Measurements from ENCODE around the gene CAST.
A peak's percentile ranks its signal among the peaks of the same experiment; 100 is the strongest.
"Not testable (repeated sequence)": the region's sequence is repeated elsewhere in the genome, so short reads cannot be mapped to it uniquely, and the experiment has no call there.

The CAST gene

GRCh38 chr5:96661855-96662724, at the start of gene CAST:
CAST (plus strand) TSS chr5:96662376; CDS start chr5:96662423, 47 bp downstream.
- FAIRE-seq: peak; percentile 91

GRCh38 chr5:96614110-96614691, 48.0 kb upstream of the CAST start:
- peak; percentile 90 for FAIRE-seq
- peak; percentile 9 for DNase-seq (ENCODE audit: extremely low spot score, insufficient read length, low read depth)

More at GRCh38 chr5:96661855-96662724, at the start of gene CAST:
- DNase-seq (ENCODE audit: extremely low spot score, insufficient read length, low read depth): peak; percentile 72

- FAIRE-seq (no peak), DNase-seq (ENCODE audit: extremely low spot score, insufficient read length, low read depth) (no peak)
Observed at GRCh38 chr5:96615223-96615622, 47.0 kb upstream of the CAST start.

- no peak for DNase-seq (ENCODE audit: extremely low spot score, insufficient read length, low read depth)
- no peak for FAIRE-seq
Observed at GRCh38 chr5:96616801-96617200, 45.4 kb upstream of the CAST start.

GRCh38 chr5:96618311-96619016, 43.7 kb upstream of the CAST start:
- not testable (repeated sequence) for FAIRE-seq; DNase-seq (ENCODE audit: extremely low spot score, insufficient read length, low read depth)

GRCh38 chr5:96619946-96620345, 42.2 kb upstream of the CAST start:
- DNase-seq (ENCODE audit: extremely low spot score, insufficient read length, low read depth) (no peak), FAIRE-seq (no peak)

GRCh38 chr5:96624596-96624995, 37.6 kb upstream of the CAST start:
- DNase-seq (ENCODE audit: extremely low spot score, insufficient read length, low read depth) (no peak), FAIRE-seq (no peak)

- no peak for FAIRE-seq
Observed at GRCh38 chr5:96625365-96625764, 36.8 kb upstream of the CAST start.

GRCh38 chr5:96626956-96627355, 35.2 kb upstream of the CAST start:
- FAIRE-seq (no peak), DNase-seq (ENCODE audit: extremely low spot score, insufficient read length, low read depth) (no peak)

More at GRCh38 chr5:96625365-96625764, 36.8 kb upstream of the CAST start:
- DNase-seq (ENCODE audit: extremely low spot score, insufficient read length, low read depth): no peak

- no peak for DNase-seq (ENCODE audit: extremely low spot score, insufficient read length, low read depth)
- no peak for FAIRE-seq
Observed at GRCh38 chr5:96627792-96628398, 34.3 kb upstream of the CAST start.

- FAIRE-seq: no peak
- no peak for DNase-seq (ENCODE audit: extremely low spot score, insufficient read length, low read depth)
Observed at GRCh38 chr5:96628406-96628805, 33.8 kb upstream of the CAST start.

- DNase-seq (ENCODE audit: extremely low spot score, insufficient read length, low read depth) (no peak), FAIRE-seq (no peak)
Observed at GRCh38 chr5:96629774-96630173, 32.4 kb upstream of the CAST start.

- FAIRE-seq: no peak
- DNase-seq (ENCODE audit: extremely low spot score, insufficient read length, low read depth): no peak
Observed at GRCh38 chr5:96633820-96634219, 28.4 kb upstream of the CAST start.

GRCh38 chr5:96634881-96635280, 27.3 kb upstream of the CAST start:
- FAIRE-seq (no peak), DNase-seq (ENCODE audit: extremely low spot score, insufficient read length, low read depth) (no peak)

GRCh38 chr5:96636046-96636445, 26.1 kb upstream of the CAST start:
- FAIRE-seq: no peak
- DNase-seq (ENCODE audit: extremely low spot score, insufficient read length, low read depth): no peak

- no peak for DNase-seq (ENCODE audit: extremely low spot score, insufficient read length, low read depth)
- no peak for FAIRE-seq
Observed at GRCh38 chr5:96636594-96636993, 25.6 kb upstream of the CAST start.

- FAIRE-seq: no peak
Observed at GRCh38 chr5:96637196-96637595, 25.0 kb upstream of the CAST start.

GRCh38 chr5:96638561-96638960, 23.6 kb upstream of the CAST start:
- no peak for DNase-seq (ENCODE audit: extremely low spot score, insufficient read length, low read depth)
- no peak for FAIRE-seq

More at GRCh38 chr5:96637196-96637595, 25.0 kb upstream of the CAST start:
- DNase-seq (ENCODE audit: extremely low spot score, insufficient read length, low read depth): no peak

- no peak for FAIRE-seq
- DNase-seq (ENCODE audit: extremely low spot score, insufficient read length, low read depth): no peak
Observed at GRCh38 chr5:96640696-96641095, 21.5 kb upstream of the CAST start.
